Keratinocyte (primary cell): ENCODE measurements around the gene U2AF1L4. TPM values are rescaled to one million over a fixed set of nuclear protein-coding genes. Genes with fewer than 3 reads are reported as not detected.

Experiments used
- DNase-seq: peaks from one replicate; pipeline ENCODE4 v3.0.0-alpha.2; 2011; ENCODE audit warnings: low read depth, missing footprints, low spot score
- FAIRE-seq: peaks from 2 replicates; lab custom pipeline; 2011; peaks lifted over from hg19 to GRCh38; lab: Jason Lieb, UNC
- H2AFZ ChIP-seq: 2 replicates; pipeline ENCODE4 v1.6.0; 2012; ENCODE audit warnings: low read length, control low read depth, inconsistent platforms; ENCODE audit not compliant: control insufficient read depth
- H3K27ac ChIP-seq: 2 replicates; pipeline ENCODE4 v1.5.1; 2011; ENCODE audit warnings: low read length; ENCODE audit not compliant: control insufficient read depth, insufficient read depth
- H3K27me3 ChIP-seq: 3 replicates; pipeline ENCODE4 v1.6.0; 2011; ENCODE audit warnings: low read length; ENCODE audit not compliant: control insufficient read depth, insufficient read depth; ENCODE audit errors: extremely low read depth
- H3K36me3 ChIP-seq, 2 experiments: 2 replicates in 1 of 2; 3 replicates in 1 of 2; pipeline ENCODE4 v1.5.1; 2011; ENCODE audit warnings: low read length in 2 of 2, mild to moderate bottlenecking in 1 of 2; ENCODE audit not compliant: control insufficient read depth in 2 of 2, insufficient read depth in 2 of 2; ENCODE audit errors: extremely low read depth in 1 of 2
- H3K4me1 ChIP-seq: 3 replicates; pipeline ENCODE4 v1.5.1; 2011; ENCODE audit warnings: low read length; ENCODE audit not compliant: control insufficient read depth, insufficient read depth; ENCODE audit errors: extremely low read depth
- H3K4me2 ChIP-seq: 3 replicates; pipeline ENCODE4 v1.6.0; 2011; ENCODE audit warnings: low read depth, low read length; ENCODE audit not compliant: control insufficient read depth, insufficient read depth; ENCODE audit errors: extremely low read depth
- H3K4me3 ChIP-seq, 3 experiments: fragments of 200-600 bp in 1 of 3; sonication (generic) in 1 of 3; 2 replicates in 2 of 3; 3 replicates in 1 of 3; pipeline ENCODE4 v1.5.1; 2011 to 2016; ENCODE audit warnings: low read length in 3 of 3, mild to moderate bottlenecking in 3 of 3, control low read depth in 2 of 3, inconsistent platforms in 1 of 3, low read depth in 1 of 3, mixed read lengths in 1 of 3, mixed run types in 1 of 3, moderate library complexity in 1 of 3; ENCODE audit not compliant: control insufficient read depth in 2 of 3, insufficient read depth in 2 of 3; ENCODE audit errors: extremely low read depth in 1 of 3
- H3K79me2 ChIP-seq: 2 replicates; pipeline ENCODE4 v1.6.0; 2012; ENCODE audit warnings: low read length; ENCODE audit not compliant: control insufficient read depth, insufficient read depth
- H3K9ac ChIP-seq: 3 replicates; pipeline ENCODE4 v1.6.0; 2011; ENCODE audit warnings: low read length; ENCODE audit not compliant: control insufficient read depth, insufficient read depth; ENCODE audit errors: extremely low read depth
- H3K9me1 ChIP-seq: 3 replicates; pipeline ENCODE4 v1.6.0; 2011; ENCODE audit warnings: low read length; ENCODE audit not compliant: control insufficient read depth, insufficient read depth; ENCODE audit errors: extremely low read depth
- H3K9me3 ChIP-seq: 2 replicates; pipeline ENCODE4 v1.5.1; 2012; ENCODE audit warnings: low read depth, low read length; ENCODE audit not compliant: control insufficient read depth
- H4K20me1 ChIP-seq: 3 replicates; pipeline ENCODE4 v1.6.0; 2011; ENCODE audit warnings: low read length; ENCODE audit not compliant: control insufficient read depth, insufficient read depth; ENCODE audit errors: extremely low read depth
- EZH2 ChIP-seq: IDR thresholded peaks from one replicate; pipeline ENCODE4 v1.6.1; 2012; ENCODE audit warnings: inconsistent platforms, mild to moderate bottlenecking, low read length, moderate library complexity
- dilution Hi-C: fragments of 300-500 bp; cut with MboI; formaldehyde crosslinking; loops from one replicate; pipeline ENCODE4 v1.7.0; 2020; ENCODE audit warnings: low sequenced_read_pairs; ENCODE audit not compliant: extremely low pct_ligation_motif_present
- polyA plus RNA-seq, 5 experiments: library from polyadenylated mRNA; depleted of rRNA in 3 of 5; stranded (reverse) in 3 of 5; stranded (forward) in 1 of 5; unstranded in 1 of 5; fragments of >200 nt; gene quantifications; 1 replicate in 1 of 5; 2 replicates in 3 of 5; 3 replicates in 1 of 5; pipeline versions ENCODE4 v1.2.1 to v1.2.3, GENCODE V29; 2011 to 2012; ENCODE audit warnings: missing spikeins in 2 of 5, low read depth in 1 of 5, low replicate concordance in 1 of 5
- TF ChIP-seq, protein P1 (sequence below), 3 experiments: IDR thresholded peaks in 1 of 3; conservative IDR thresholded peaks in 1 of 3; optimal IDR thresholded peaks in 1 of 3; 2 replicates in 2 of 3; 3 replicates in 1 of 3; pipeline versions ENCODE3 to v1.5.1; 2011; ENCODE audit warnings: low read length in 3 of 3, mild to moderate bottlenecking in 3 of 3, moderate library complexity in 2 of 3, control low read depth in 1 of 3, inconsistent platforms in 1 of 3; ENCODE audit not compliant: insufficient read depth in 2 of 3; ENCODE audit errors: extremely low read depth in 1 of 3

Gene U2AF1L4
- polyA plus RNA-seq, 1 donor (not counting 4 experiments of a cell fraction or from before 2014, with no cell fraction given): 8.9 TPM

DNA sequence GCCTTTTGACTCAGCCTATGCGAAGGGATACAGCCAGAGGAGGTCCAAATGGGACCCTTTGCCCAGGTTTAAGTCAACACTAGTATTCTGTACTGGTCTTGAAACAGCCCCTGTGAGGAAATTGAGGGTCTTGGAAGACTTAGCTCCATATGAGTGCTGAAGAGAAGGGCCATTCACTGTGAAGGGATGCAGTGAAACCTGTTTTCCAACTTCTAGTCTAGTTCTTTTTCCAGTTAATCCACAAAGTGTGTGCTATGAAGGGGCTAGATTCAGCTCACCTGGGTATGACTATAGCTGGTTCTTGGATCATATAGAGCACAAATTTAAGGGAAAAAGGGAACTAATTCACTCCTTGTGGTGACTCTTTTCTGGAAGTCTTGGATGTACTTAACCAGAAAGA lies 36.8 kb downstream of the U2AF1L4 start:
- H3K9me1 ChIP-seq: no peaks in the 10 kb centered on the region
- FAIRE-seq (no peak), DNase-seq (no peak)
- no peaks in the 10 kb centered on the region for H3K79me2 ChIP-seq
- TF ChIP-seq, protein P1, sequence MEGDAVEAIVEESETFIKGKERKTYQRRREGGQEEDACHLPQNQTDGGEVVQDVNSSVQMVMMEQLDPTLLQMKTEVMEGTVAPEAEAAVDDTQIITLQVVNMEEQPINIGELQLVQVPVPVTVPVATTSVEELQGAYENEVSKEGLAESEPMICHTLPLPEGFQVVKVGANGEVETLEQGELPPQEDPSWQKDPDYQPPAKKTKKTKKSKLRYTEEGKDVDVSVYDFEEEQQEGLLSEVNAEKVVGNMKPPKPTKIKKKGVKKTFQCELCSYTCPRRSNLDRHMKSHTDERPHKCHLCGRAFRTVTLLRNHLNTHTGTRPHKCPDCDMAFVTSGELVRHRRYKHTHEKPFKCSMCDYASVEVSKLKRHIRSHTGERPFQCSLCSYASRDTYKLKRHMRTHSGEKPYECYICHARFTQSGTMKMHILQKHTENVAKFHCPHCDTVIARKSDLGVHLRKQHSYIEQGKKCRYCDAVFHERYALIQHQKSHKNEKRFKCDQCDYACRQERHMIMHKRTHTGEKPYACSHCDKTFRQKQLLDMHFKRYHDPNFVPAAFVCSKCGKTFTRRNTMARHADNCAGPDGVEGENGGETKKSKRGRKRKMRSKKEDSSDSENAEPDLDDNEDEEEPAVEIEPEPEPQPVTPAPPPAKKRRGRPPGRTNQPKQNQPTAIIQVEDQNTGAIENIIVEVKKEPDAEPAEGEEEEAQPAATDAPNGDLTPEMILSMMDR (optimal IDR thresholded peaks at IDR 0.05 in 1 of 3, IDR thresholded peaks at IDR 0.05 in 1 of 3, conservative IDR thresholded peaks at IDR 0.05 in 1 of 3; ENCODE audit: extremely low read depth in 1 of 3, insufficient read depth in 2 of 3, low read length in 3 of 3): no peak
- TF ChIP-seq EZH2: no peak
- no peak overlapping the region for H3K9ac ChIP-seq
- no peak overlapping the region for H3K4me2 ChIP-seq
- H3K4me1 ChIP-seq: peaks cover 6% of the 10 kb centered on the region
- H4K20me1 ChIP-seq: no peaks in the 10 kb centered on the region
- H3K27me3 ChIP-seq: no peaks in the 10 kb centered on the region
- H2AFZ ChIP-seq: no peak overlapping the region
- no peaks in the 10 kb centered on the region for H3K36me3 ChIP-seq
- dilution Hi-C loops: no loop called here
- H3K9me3 ChIP-seq: no peaks in the 10 kb centered on the region
- H3K27ac ChIP-seq: no peak overlapping the region
- no peak overlapping the region for H3K4me3 ChIP-seq

DNA sequence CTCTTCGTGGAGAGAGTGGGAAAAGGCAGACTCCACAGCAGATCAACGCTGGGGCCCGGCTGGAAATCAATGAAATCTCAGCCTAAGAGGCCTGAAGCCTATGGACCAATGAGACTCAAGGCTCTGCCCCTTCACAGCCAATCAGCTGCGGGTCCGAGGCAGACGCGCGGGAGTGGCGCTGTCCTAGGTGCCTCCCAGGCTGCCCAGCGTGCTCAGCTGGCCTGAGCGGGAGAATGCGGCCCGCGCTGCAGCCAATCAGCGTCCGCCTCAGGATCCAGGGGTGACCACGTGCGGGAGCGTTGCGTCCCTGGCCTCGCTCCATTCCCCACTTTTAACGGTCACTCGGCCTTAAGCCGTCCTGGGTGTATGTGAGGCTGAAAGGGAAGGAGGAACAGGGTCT lies 41.0 kb downstream of the U2AF1L4 start, which contains the start of gene ZBTB32:
Gene ZBTB32, plus strand, starts transcription at position 341 of the 400 bp plus-strand sequence. CDS start 10,069 bp downstream, outside the sequence.
- H3K9me1 ChIP-seq: no peaks in the 10 kb centered on the region
- no peak within 1 kb of the TSS for H3K4me2 ChIP-seq
- no peaks in the 10 kb centered on the region for H3K9me3 ChIP-seq
- H3K9ac ChIP-seq: no peak within 1 kb of the TSS
- DNase-seq (no peak), FAIRE-seq (no peak)
- H3K36me3 ChIP-seq: no peaks in the 10 kb centered on the region
- no peak for TF ChIP-seq EZH2
- TF ChIP-seq, protein P1 (optimal IDR thresholded peaks at IDR 0.05 in 1 of 3, IDR thresholded peaks at IDR 0.05 in 1 of 3, conservative IDR thresholded peaks at IDR 0.05 in 1 of 3; ENCODE audit: extremely low read depth in 1 of 3, insufficient read depth in 2 of 3, low read length in 3 of 3): no peak
- dilution Hi-C loops: no loop called here
- H4K20me1 ChIP-seq: no peaks in the 10 kb centered on the region
- no peak within 1 kb of the TSS for H3K4me3 ChIP-seq
- H3K79me2 ChIP-seq: no peaks in the 10 kb centered on the region
- H2AFZ ChIP-seq: no peak within 1 kb of the TSS
- no peaks in the 10 kb centered on the region for H3K4me1 ChIP-seq
- no peak within 1 kb of the TSS for H3K27ac ChIP-seq
- H3K27me3 ChIP-seq: no peaks in the 10 kb centered on the region
